ENCODE measurements around the gene TMEM139. TPM values are rescaled to one million over a fixed set of nuclear protein-coding genes. Genes with fewer than 3 reads are reported as not detected.

TMEM139 gene
- total and polyA plus RNA-seq, 10 of the 15 experiments (the other 5 are each of a cell fraction or from before 2014, with no cell fraction given), result 0.31 TPM; not detected in 9

DNA sequence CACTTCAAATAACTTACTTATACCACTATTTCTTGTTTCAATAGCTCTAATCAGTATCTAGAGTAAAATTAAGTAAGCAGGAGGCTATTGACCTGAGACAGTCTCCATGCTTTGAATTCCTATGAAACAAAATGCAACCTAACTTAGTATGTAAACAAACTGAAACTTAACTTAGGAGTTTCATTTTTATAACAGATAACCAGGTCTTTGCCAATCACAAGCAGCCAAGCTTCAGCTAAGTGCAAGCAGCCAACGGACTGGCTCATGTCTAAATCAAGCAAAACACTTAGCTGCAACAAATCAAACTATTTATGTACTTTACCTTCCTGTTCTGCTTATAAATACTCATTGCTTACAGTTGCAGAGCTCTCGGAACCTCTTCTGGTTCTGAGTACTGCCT lies 25.9 kb upstream of the TMEM139 start:
- DNase-seq (ENCODE audit: low read depth, low spot score) (peak; percentile 20), ATAC-seq (no peak), FAIRE-seq (peak; percentile 83)
- Histone ChIP-seq H3K79me2 (ENCODE audit: control insufficient read depth, insufficient read depth, low read length) (peaks cover 7% of the 10 kb centered on the region), H3K9ac (ENCODE audit: control insufficient read depth, insufficient read depth, low read length) (no peak overlapping the region), H3K27me3 (replicated peaks in 1 of 2; ENCODE audit: control insufficient read depth in 2 of 2, insufficient read depth in 2 of 2, low read length in 1 of 2) (no peaks in the 10 kb centered on the region), H3K27ac (ENCODE audit: control insufficient read depth, insufficient read depth) (no peak overlapping the region), H3K4me2 (ENCODE audit: control insufficient read depth, insufficient read depth) (peak overlapping the region; percentile 36), H3K36me3 (ENCODE audit: control insufficient read depth in 2 of 2, insufficient read depth in 2 of 2, low read length in 1 of 2) (no peaks in the 10 kb centered on the region), H3K4me1 (ENCODE audit: control insufficient read depth, insufficient read depth, low read length) (peaks cover 10% of the 10 kb centered on the region; the same call in 1 of the 2 replicates), H2AFZ (ENCODE audit: control insufficient read depth, low read depth, low read length) (peak overlapping the region; percentile 77), H3K4me3 (no peak overlapping the region), H4K20me1 (ENCODE audit: control insufficient read depth, insufficient read depth) (no peaks in the 10 kb centered on the region), H3K9me3 (replicated peaks; ENCODE audit: control insufficient read depth, insufficient read depth, low read length) (no peaks in the 10 kb centered on the region)
- ChIA-PET CTCF (interaction anchor here (0.7 to 1.6 kb wide), 5 partner anchors 18 to 157 kb away, joined by 3 to 7 read pairs (median 3); no protein-coding TSS in a partner anchor), POLR2A (interaction anchor here (1.1 kb wide), 1 partner anchor 36 kb away, joined by 3 read pairs; no protein-coding TSS in a partner anchor), SMC1A (ENCODE audit: uncharacterized antibody, unreplicated experiment) (interaction anchor here (0.6 to 1.9 kb wide), 7 partner anchors 9 to 828 kb away, joined by 3 to 10 read pairs (median 6); no protein-coding TSS in a partner anchor), RAD21 (ENCODE audit: unreplicated experiment) (interaction anchor here (1.2 kb wide), 1 partner anchor 18 kb away, joined by 4 read pairs; no protein-coding TSS in a partner anchor)
- BruUV-seq (replicated peaks), result no TSS peak
- in situ Hi-C loops (cut with MboI) (no loop called here), intact Hi-C loops (cut with micrococcal nuclease; ENCODE audit: unreplicated experiment) (no loop called here)
- 0% methylated on average over 2 of the region's 2 CpGs for WGBS (ENCODE audit: insufficient coverage, insufficient replicate concordance, low lambda C conversion rate, missing lambda C conversion rate)
- TF ChIP-seq, protein P1, sequence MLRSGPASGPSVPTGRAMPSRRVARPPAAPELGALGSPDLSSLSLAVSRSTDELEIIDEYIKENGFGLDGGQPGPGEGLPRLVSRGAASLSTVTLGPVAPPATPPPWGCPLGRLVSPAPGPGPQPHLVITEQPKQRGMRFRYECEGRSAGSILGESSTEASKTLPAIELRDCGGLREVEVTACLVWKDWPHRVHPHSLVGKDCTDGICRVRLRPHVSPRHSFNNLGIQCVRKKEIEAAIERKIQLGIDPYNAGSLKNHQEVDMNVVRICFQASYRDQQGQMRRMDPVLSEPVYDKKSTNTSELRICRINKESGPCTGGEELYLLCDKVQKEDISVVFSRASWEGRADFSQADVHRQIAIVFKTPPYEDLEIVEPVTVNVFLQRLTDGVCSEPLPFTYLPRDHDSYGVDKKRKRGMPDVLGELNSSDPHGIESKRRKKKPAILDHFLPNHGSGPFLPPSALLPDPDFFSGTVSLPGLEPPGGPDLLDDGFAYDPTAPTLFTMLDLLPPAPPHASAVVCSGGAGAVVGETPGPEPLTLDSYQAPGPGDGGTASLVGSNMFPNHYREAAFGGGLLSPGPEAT (IDR thresholded peaks at IDR 0.05; ENCODE audit: low read depth), result no peak
- TF ChIP-seq, protein P2, sequence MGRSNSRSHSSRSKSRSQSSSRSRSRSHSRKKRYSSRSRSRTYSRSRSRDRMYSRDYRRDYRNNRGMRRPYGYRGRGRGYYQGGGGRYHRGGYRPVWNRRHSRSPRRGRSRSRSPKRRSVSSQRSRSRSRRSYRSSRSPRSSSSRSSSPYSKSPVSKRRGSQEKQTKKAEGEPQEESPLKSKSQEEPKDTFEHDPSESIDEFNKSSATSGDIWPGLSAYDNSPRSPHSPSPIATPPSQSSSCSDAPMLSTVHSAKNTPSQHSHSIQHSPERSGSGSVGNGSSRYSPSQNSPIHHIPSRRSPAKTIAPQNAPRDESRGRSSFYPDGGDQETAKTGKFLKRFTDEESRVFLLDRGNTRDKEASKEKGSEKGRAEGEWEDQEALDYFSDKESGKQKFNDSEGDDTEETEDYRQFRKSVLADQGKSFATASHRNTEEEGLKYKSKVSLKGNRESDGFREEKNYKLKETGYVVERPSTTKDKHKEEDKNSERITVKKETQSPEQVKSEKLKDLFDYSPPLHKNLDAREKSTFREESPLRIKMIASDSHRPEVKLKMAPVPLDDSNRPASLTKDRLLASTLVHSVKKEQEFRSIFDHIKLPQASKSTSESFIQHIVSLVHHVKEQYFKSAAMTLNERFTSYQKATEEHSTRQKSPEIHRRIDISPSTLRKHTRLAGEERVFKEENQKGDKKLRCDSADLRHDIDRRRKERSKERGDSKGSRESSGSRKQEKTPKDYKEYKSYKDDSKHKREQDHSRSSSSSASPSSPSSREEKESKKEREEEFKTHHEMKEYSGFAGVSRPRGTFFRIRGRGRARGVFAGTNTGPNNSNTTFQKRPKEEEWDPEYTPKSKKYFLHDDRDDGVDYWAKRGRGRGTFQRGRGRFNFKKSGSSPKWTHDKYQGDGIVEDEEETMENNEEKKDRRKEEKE (IDR thresholded peaks at IDR 0.05), result no peak
- TF ChIP-seq HDAC6 (IDR thresholded peaks at IDR 0.05; ENCODE audit: unreplicated experiment), result no peak
- TF ChIP-seq, protein P3, sequence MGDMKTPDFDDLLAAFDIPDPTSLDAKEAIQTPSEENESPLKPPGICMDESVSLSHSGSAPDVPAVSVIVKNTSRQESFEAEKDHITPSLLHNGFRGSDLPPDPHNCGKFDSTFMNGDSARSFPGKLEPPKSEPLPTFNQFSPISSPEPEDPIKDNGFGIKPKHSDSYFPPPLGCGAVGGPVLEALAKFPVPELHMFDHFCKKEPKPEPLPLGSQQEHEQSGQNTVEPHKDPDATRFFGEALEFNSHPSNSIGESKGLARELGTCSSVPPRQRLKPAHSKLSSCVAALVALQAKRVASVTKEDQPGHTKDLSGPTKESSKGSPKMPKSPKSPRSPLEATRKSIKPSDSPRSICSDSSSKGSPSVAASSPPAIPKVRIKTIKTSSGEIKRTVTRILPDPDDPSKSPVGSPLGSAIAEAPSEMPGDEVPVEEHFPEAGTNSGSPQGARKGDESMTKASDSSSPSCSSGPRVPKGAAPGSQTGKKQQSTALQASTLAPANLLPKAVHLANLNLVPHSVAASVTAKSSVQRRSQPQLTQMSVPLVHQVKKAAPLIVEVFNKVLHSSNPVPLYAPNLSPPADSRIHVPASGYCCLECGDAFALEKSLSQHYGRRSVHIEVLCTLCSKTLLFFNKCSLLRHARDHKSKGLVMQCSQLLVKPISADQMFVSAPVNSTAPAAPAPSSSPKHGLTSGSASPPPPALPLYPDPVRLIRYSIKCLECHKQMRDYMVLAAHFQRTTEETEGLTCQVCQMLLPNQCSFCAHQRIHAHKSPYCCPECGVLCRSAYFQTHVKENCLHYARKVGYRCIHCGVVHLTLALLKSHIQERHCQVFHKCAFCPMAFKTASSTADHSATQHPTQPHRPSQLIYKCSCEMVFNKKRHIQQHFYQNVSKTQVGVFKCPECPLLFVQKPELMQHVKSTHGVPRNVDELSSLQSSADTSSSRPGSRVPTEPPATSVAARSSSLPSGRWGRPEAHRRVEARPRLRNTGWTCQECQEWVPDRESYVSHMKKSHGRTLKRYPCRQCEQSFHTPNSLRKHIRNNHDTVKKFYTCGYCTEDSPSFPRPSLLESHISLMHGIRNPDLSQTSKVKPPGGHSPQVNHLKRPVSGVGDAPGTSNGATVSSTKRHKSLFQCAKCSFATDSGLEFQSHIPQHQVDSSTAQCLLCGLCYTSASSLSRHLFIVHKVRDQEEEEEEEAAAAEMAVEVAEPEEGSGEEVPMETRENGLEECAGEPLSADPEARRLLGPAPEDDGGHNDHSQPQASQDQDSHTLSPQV (IDR thresholded peaks at IDR 0.05), result no peak
- TF ChIP-seq JUNB (IDR thresholded peaks at IDR 0.05), result no peak
- no peak for TF ChIP-seq NFXL1 (IDR thresholded peaks at IDR 0.05; ENCODE audit: borderline replicate concordance)

All from GM12878 (cell line).